H1 (cell line): ENCODE results near the gene PABPC1L2A. TPM values are rescaled to one million over a fixed set of nuclear protein-coding genes. Genes with fewer than 3 reads are reported as not detected.
"Not testable (repeated sequence)": the region's sequence is repeated elsewhere in the genome, so short reads cannot be mapped to it uniquely, and the experiment has no call there.

Experiments used
- CTCF ChIA-PET: fragments of 300-600 bp; sonication (Branson Sonifier 250); formaldehyde crosslinking; loops from one replicate; lab custom pipeline; 2021; ENCODE audit not compliant: partially characterized antibody; lab: Charles Lee
- POLR2A ChIA-PET: fragments of 300-600 bp; sonication (Branson Sonifier 250); formaldehyde crosslinking; loops from one replicate; lab custom pipeline; 2021; ENCODE audit warnings: inconsistent platforms; ENCODE audit not compliant: partially characterized antibody; lab: Charles Lee
- DNase-seq, 2 experiments: peaks; one replicate each; pipeline versions ENCODE4 v3.0.0 to v3.0.0-alpha.2; 2010 to 2022; ENCODE audit warnings: low spot score in 2 of 2, low read depth in 1 of 2, mixed read lengths in 1 of 2
- FAIRE-seq: peaks from 2 replicates; lab custom pipeline; 2011; peaks lifted over from hg19 to GRCh38; lab: Jason Lieb, UNC
- H2AFZ ChIP-seq: 2 replicates; pipeline ENCODE4 v1.8.1; 2012; ENCODE audit warnings: low read length, inconsistent platforms
- H2AK5ac ChIP-seq: 2 replicates; pipeline ENCODE4 v1.6.1; 2013; ENCODE audit warnings: low read depth, low read length
- H2BK120ac ChIP-seq: replicated peaks from 2 replicates; pipeline ENCODE3; 2013; ENCODE audit warnings: low read depth, low read length, inconsistent platforms
- H2BK12ac ChIP-seq: 2 replicates; pipeline ENCODE4 v1.6.1; 2013; ENCODE audit warnings: low read depth, low read length
- H2BK15ac ChIP-seq: 2 replicates; pipeline ENCODE4 v1.6.1; 2013; ENCODE audit warnings: low read length
- H2BK20ac ChIP-seq: 2 replicates; pipeline ENCODE4 v1.6.1; 2013; ENCODE audit warnings: low read length
- H2BK5ac ChIP-seq: 2 replicates; pipeline ENCODE4 v1.6.1; 2013; ENCODE audit warnings: low read depth, low read length
- H3K14ac ChIP-seq: 2 replicates; pipeline ENCODE4 v1.6.1; 2013; ENCODE audit warnings: inconsistent platforms; ENCODE audit not compliant: insufficient read length
- H3K18ac ChIP-seq: 2 replicates; pipeline ENCODE4 v1.6.1; 2013; ENCODE audit warnings: low read length; ENCODE audit errors: extremely low read depth
- H3K23ac ChIP-seq: 2 replicates; pipeline ENCODE4 v1.6.1; 2013; ENCODE audit warnings: inconsistent platforms; ENCODE audit not compliant: insufficient read length
- H3K23me2 ChIP-seq: 2 replicates; pipeline ENCODE4 v1.6.1; 2013; ENCODE audit warnings: low read depth, low read length
- H3K27ac ChIP-seq: 2 replicates; pipeline ENCODE4 v1.6.1; 2011; ENCODE audit warnings: low read depth, low read length, inconsistent platforms
- H3K27me3 ChIP-seq, 4 experiments: replicated peaks in 1 of 4; 1 replicate in 1 of 4; 2 replicates in 3 of 4; pipeline versions ENCODE4 v1.6.1 to v1.8.1; 2011 to 2013; ENCODE audit warnings: low read length in 3 of 4, mild to moderate bottlenecking in 3 of 4, inconsistent platforms in 2 of 4, mixed read lengths in 2 of 4, moderate library complexity in 1 of 4; ENCODE audit not compliant: control insufficient read depth in 3 of 4, insufficient read depth in 3 of 4; ENCODE audit errors: extremely low read depth in 1 of 4
- H3K36me3 ChIP-seq, 4 experiments: 2 replicates each; pipeline versions ENCODE4 v1.6.1 to v1.8.1; 2011 to 2013; ENCODE audit warnings: mild to moderate bottlenecking in 4 of 4, low read length in 3 of 4, moderate library complexity in 2 of 4, control low read depth in 1 of 4, inconsistent platforms in 1 of 4; ENCODE audit not compliant: insufficient read depth in 4 of 4, control insufficient read depth in 2 of 4
- H3K4ac ChIP-seq: replicated peaks from 2 replicates; pipeline ENCODE3; 2013; ENCODE audit warnings: low read length, low read depth, mixed read lengths, inconsistent platforms; ENCODE audit not compliant: insufficient read length
- H3K4me1 ChIP-seq, 4 experiments: replicated peaks in 1 of 4; 1 replicate in 1 of 4; 2 replicates in 3 of 4; pipeline versions ENCODE4 v1.6.1 to v1.8.1; 2011 to 2013; ENCODE audit warnings: low read length in 3 of 4, inconsistent platforms in 2 of 4, mixed read lengths in 1 of 4; ENCODE audit not compliant: insufficient read depth in 4 of 4, control insufficient read depth in 3 of 4
- H3K4me2 ChIP-seq, 2 experiments: 2 replicates each; pipeline versions ENCODE4 v1.6.1 to v1.8.1; 2011 to 2013; ENCODE audit warnings: low read depth in 2 of 2, low read length in 2 of 2, control low read depth in 1 of 2, inconsistent platforms in 1 of 2, mild to moderate bottlenecking in 1 of 2; ENCODE audit not compliant: insufficient read depth in 1 of 2
- H3K4me3 ChIP-seq, 4 experiments: fragments of 200-600, 300-600 bp in 1 of 4; sonication (generic), shearing (Covaris generic), sonication (Bioruptor Twin) in 1 of 4; 2 replicates each; pipeline versions ENCODE4 v1.5.1 to v1.8.1; 2011 to 2016; ENCODE audit warnings: low read length in 4 of 4, low read depth in 3 of 4, control low read depth in 2 of 4, inconsistent platforms in 2 of 4, mild to moderate bottlenecking in 2 of 4, mixed read lengths in 1 of 4, moderate library complexity in 1 of 4; ENCODE audit not compliant: insufficient read depth in 2 of 4; ENCODE audit errors: extremely low read depth in 1 of 4
- H3K56ac ChIP-seq: replicated peaks from 2 replicates; pipeline ENCODE3; 2013; ENCODE audit warnings: low read depth, mild to moderate bottlenecking, mixed read lengths, low read length, inconsistent platforms; ENCODE audit not compliant: insufficient read length
- H3K79me1 ChIP-seq: 2 replicates; pipeline ENCODE4 v1.6.1; 2013; ENCODE audit warnings: low read depth, low read length, control low read depth
- H3K79me2 ChIP-seq, 2 experiments: 2 replicates each; pipeline versions ENCODE4 v1.6.1 to v1.8.1; 2012 to 2013; ENCODE audit warnings: low read length in 2 of 2, mild to moderate bottlenecking in 2 of 2, inconsistent platforms in 1 of 2; ENCODE audit not compliant: insufficient read depth in 2 of 2, control insufficient read depth in 1 of 2
- H3K9ac ChIP-seq, 4 experiments: replicated peaks in 1 of 4; 1 replicate in 1 of 4; 2 replicates in 3 of 4; pipeline versions ENCODE4 v1.6.1 to v1.8.1; 2011 to 2013; ENCODE audit warnings: low read depth in 3 of 4, low read length in 3 of 4, control low read depth in 2 of 4, mild to moderate bottlenecking in 2 of 4, moderate library complexity in 2 of 4, inconsistent platforms in 1 of 4; ENCODE audit errors: extremely low read depth in 1 of 4
- H3K9me3 ChIP-seq, 2 experiments: 2 replicates each; pipeline versions ENCODE4 v1.6.1 to v1.8.1; 2012 to 2013; ENCODE audit warnings: mild to moderate bottlenecking in 2 of 2, moderate library complexity in 2 of 2, control low read depth in 1 of 2, inconsistent platforms in 1 of 2, low read depth in 1 of 2, low read length in 1 of 2, mixed read lengths in 1 of 2; ENCODE audit not compliant: insufficient read depth in 2 of 2
- H4K20me1 ChIP-seq, 2 experiments: replicated peaks in 1 of 2; 2 replicates each; pipeline versions ENCODE3 to v1.8.1; 2011 to 2013; ENCODE audit warnings: inconsistent platforms in 2 of 2, low read length in 2 of 2, mild to moderate bottlenecking in 1 of 2; ENCODE audit not compliant: insufficient read depth in 2 of 2, control insufficient read depth in 1 of 2
- H4K5ac ChIP-seq: 2 replicates; pipeline ENCODE4 v1.6.1; 2013; ENCODE audit warnings: low read length, low read depth, mixed read lengths, inconsistent platforms; ENCODE audit not compliant: insufficient read length
- H4K8ac ChIP-seq: 2 replicates; pipeline ENCODE4 v1.8.0; 2013; ENCODE audit warnings: mild to moderate bottlenecking, moderate library complexity, low read length, inconsistent platforms; ENCODE audit not compliant: insufficient read depth; ENCODE audit errors: extremely low read depth
- H4K91ac ChIP-seq: replicated peaks from 2 replicates; pipeline ENCODE3; 2013; ENCODE audit warnings: low read length, mixed read lengths, inconsistent platforms; ENCODE audit not compliant: insufficient read length
- WGBS, 2 experiments: shearing (Covaris generic) in 1 of 2; methylation state at CpG; one replicate each; pipeline versions ENCODE4 v1.1.6 to v1.1.7; 2013 to 2015; ENCODE audit warnings: low lambda C conversion rate in 2 of 2, mixed read lengths in 2 of 2, inconsistent platforms in 1 of 2, low coverage in 1 of 2, missing lambda C conversion rate in 1 of 2; ENCODE audit not compliant: insufficient replicate concordance in 2 of 2, insufficient coverage in 1 of 2, insufficient read length in 1 of 2; ENCODE audit errors: extremely low coverage in 1 of 2, missing lambda C conversion rate in 1 of 2; 5-methylcytosine and 5-hydroxymethylcytosine counted together
- polyA plus RNA-seq, 7 experiments: library from polyadenylated mRNA; depleted of rRNA in 3 of 7; stranded (reverse) in 5 of 7; unstranded in 2 of 7; fragments of >200 nt in 5 of 7; fragments of 200-250 nt in 2 of 7; gene quantifications; 1 replicate in 5 of 7; 2 replicates in 1 of 7; 4 replicates in 1 of 7; pipeline versions ENCODE4 v1.2.1 to v1.2.3, GENCODE V29; 2011 to 2013; ENCODE audit warnings: missing spikeins in 2 of 7, mixed read lengths in 2 of 7
- total RNA-seq: library from RNA; stranded (reverse); fragmentation: NEBNext Ultra II Directional; extraction: Animal tissue kit (Norgen Biotek cat#: 25700); gene quantifications from 2 replicates; pipeline ENCODE4 v1.2.1, GENCODE V29; 2021

The PABPC1L2A gene
- total and polyA plus RNA-seq, 2 of the 8 experiments (the other 6 are each of a cell fraction or from before 2014, with no cell fraction given), result 0.32 to 0.83 TPM

GRCh38 chrX:73079884-73080283 lies 572 bp upstream of the PABPC1L2A start:
- H4K8ac ChIP-seq, H3K23ac ChIP-seq, POLR2A ChIA-PET, H4K5ac ChIP-seq, H2BK20ac ChIP-seq, H3K36me3 ChIP-seq, H3K4me1 ChIP-seq, H3K4me2 ChIP-seq, H3K56ac ChIP-seq, H3K14ac ChIP-seq, H3K4ac ChIP-seq, H2BK15ac ChIP-seq, H2BK5ac ChIP-seq, CTCF ChIA-PET, H2BK12ac ChIP-seq, H2AK5ac ChIP-seq, H3K27ac ChIP-seq, H4K91ac ChIP-seq, H3K9me3 ChIP-seq, FAIRE-seq, H3K4me3 ChIP-seq, H2BK120ac ChIP-seq, H3K9ac ChIP-seq, H3K23me2 ChIP-seq, H2AFZ ChIP-seq, H3K18ac ChIP-seq, H3K27me3 ChIP-seq, DNase-seq, H3K79me2 ChIP-seq, H4K20me1 ChIP-seq, H3K79me1 ChIP-seq: not testable (repeated sequence)
- no CpG with 5 or more reads among the region's 44 CpGs for WGBS, 2 experiments

GRCh38 chrX:73078597-73078996 lies 715 bp downstream of the PABPC1L2A start:
- H2BK12ac ChIP-seq, H3K18ac ChIP-seq, CTCF ChIA-PET, DNase-seq, H3K4me3 ChIP-seq, H3K36me3 ChIP-seq, H3K23ac ChIP-seq, H3K4me2 ChIP-seq, H2BK20ac ChIP-seq, H3K23me2 ChIP-seq, H4K5ac ChIP-seq, H2AK5ac ChIP-seq, H2BK5ac ChIP-seq, H4K8ac ChIP-seq, H3K14ac ChIP-seq, H3K27me3 ChIP-seq, H2BK15ac ChIP-seq, H3K4ac ChIP-seq, H2BK120ac ChIP-seq, H3K56ac ChIP-seq, H2AFZ ChIP-seq, H4K20me1 ChIP-seq, H3K27ac ChIP-seq, POLR2A ChIA-PET, H3K9ac ChIP-seq, H3K79me2 ChIP-seq, H3K9me3 ChIP-seq, H3K4me1 ChIP-seq, H4K91ac ChIP-seq, H3K79me1 ChIP-seq: not testable (repeated sequence)
- FAIRE-seq, result peak; percentile 100
- WGBS, 2 experiments, result no CpG with 5 or more reads among the region's 19 CpGs
